HG03342 (cell line): ENCODE results near the gene IQUB.
"Not testable (repeated sequence)": the region's sequence is repeated elsewhere in the genome, so short reads cannot be mapped to it uniquely, and the experiment has no call there.

ENCODE experiments used
- ATAC-seq: cut with Tn5 transposase; IDR thresholded peaks from one replicate; pipeline ENCODE4 v1.9.1; 2021; ENCODE audit warnings: mild to moderate bottlenecking, moderate library complexity; ENCODE audit not compliant: unreplicated experiment

IQUB gene

GRCh38 chr7:123548406-123548805 lies 14.0 kb upstream of the IQUB start:
- no peak for ATAC-seq

GRCh38 chr7:123539871-123540270 lies 5.5 kb upstream of the IQUB start:
- ATAC-seq = no peak

- ATAC-seq = no peak
Observed at GRCh38 chr7:123538897-123539296, 4.5 kb upstream of the IQUB start.

GRCh38 chr7:123538189-123538714 lies 3.9 kb upstream of the IQUB start:
- no peak for ATAC-seq

- ATAC-seq = no peak
Observed at GRCh38 chr7:123537026-123537642, 2.7 kb upstream of the IQUB start.

- ATAC-seq = no peak
Observed at GRCh38 chr7:123535517-123535916, 1.1 kb upstream of the IQUB start.

- peak; percentile 19 for ATAC-seq
Observed at GRCh38 chr7:123533929-123534382, 439 bp downstream of the IQUB start.

- ATAC-seq = no peak
Observed at GRCh38 chr7:123533553-123533917, 860 bp downstream of the IQUB start.

GRCh38 chr7:123532788-123533552 lies 1.4 kb downstream of the IQUB start:
- not testable (repeated sequence) for ATAC-seq

- ATAC-seq = not testable (repeated sequence)
Observed at GRCh38 chr7:123532343-123532742, 2.1 kb downstream of the IQUB start.

GRCh38 chr7:123530035-123530591 lies 4.3 kb downstream of the IQUB start:
- ATAC-seq = not testable (repeated sequence)

GRCh38 chr7:123528265-123528664 lies 6.1 kb downstream of the IQUB start:
- no peak for ATAC-seq

GRCh38 chr7:123527712-123528225 lies 6.6 kb downstream of the IQUB start:
- ATAC-seq = not testable (repeated sequence)

GRCh38 chr7:123526533-123526932 lies 7.9 kb downstream of the IQUB start:
- ATAC-seq = not testable (repeated sequence)

GRCh38 chr7:123522066-123522465 lies 12.3 kb downstream of the IQUB start:
- ATAC-seq = no peak

GRCh38 chr7:123505221-123505620 lies 29.2 kb downstream of the IQUB start:
- no peak for ATAC-seq

- no peak for ATAC-seq
Observed at GRCh38 chr7:123502201-123502600, 32.2 kb downstream of the IQUB start.

GRCh38 chr7:123500878-123501489 lies 33.4 kb downstream of the IQUB start:
- ATAC-seq = no peak

GRCh38 chr7:123499211-123499970 lies 35.0 kb downstream of the IQUB start:
- no peak for ATAC-seq

- no peak for ATAC-seq
Observed at GRCh38 chr7:123498601-123499000, 35.8 kb downstream of the IQUB start.
